Gastroesophageal sphincter (tissue), 3 donors: Measurements from ENCODE around the gene RXRA.

Experiments
- EP300 ChIP-seq: sonication (generic); formaldehyde crosslinking; IDR thresholded peaks from one replicate; pipeline ENCODE4 v1.6.1; 2017; ENCODE audit warnings: antibody characterized with exemption, mild to moderate bottlenecking
- POLR2A ChIP-seq, 2 donors: fragments of 450-650 bp; IDR thresholded peaks; one replicate each; pipeline ENCODE4 v1.6.1; 2017; ENCODE audit warnings: antibody characterized with exemption in 2 of 2, mild to moderate bottlenecking in 2 of 2, moderate library complexity in 1 of 2
- POLR2AphosphoS5 ChIP-seq: sonication (generic); formaldehyde crosslinking; IDR thresholded peaks from one replicate; pipeline ENCODE4 v1.6.1; 2017; ENCODE audit warnings: antibody characterized with exemption
- TF ChIP-seq, protein P1 (sequence below), 4 experiments: fragments of 200-600 bp in 2 of 4; fragments of 450-650 bp in 2 of 4; sonication (generic) in 1 of 4; IDR thresholded peaks; one replicate each; pipeline ENCODE4 v1.5.1; 2017 to 2019; ENCODE audit warnings: antibody characterized with exemption in 4 of 4, mild to moderate bottlenecking in 2 of 4, moderate library complexity in 2 of 4

DNA sequence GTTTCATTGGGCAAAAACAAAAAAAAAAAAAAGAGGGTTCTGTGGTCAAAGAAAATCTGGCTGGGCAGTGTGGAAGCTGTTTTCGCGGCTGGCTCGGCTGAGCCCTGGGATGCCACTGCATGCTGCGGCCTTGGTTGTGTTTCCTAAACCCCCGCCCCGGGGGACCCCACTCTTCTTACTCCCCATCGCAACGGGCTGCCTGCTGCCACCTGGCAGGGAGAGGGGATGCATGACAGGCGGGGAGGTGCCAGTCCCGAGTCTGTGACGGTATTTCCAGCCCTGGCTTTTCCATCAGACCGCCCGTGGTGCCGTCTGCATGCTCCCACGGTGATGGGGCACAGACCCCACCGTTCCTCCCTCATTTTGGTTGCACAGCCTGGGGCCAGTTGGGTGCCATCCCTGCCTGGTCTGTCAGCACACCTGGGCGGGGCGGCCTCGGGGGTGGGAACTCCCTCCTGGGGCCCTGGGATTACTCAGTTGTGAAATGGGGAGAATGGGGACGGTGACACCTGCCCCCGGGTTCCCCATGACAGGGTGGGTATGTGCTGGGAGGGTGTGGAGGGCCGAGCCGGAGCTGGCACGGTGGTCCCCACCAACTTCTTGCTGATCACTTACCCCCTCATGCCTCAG lies 101.0 kb downstream of the RXRA start:
- TF ChIP-seq, protein P1, sequence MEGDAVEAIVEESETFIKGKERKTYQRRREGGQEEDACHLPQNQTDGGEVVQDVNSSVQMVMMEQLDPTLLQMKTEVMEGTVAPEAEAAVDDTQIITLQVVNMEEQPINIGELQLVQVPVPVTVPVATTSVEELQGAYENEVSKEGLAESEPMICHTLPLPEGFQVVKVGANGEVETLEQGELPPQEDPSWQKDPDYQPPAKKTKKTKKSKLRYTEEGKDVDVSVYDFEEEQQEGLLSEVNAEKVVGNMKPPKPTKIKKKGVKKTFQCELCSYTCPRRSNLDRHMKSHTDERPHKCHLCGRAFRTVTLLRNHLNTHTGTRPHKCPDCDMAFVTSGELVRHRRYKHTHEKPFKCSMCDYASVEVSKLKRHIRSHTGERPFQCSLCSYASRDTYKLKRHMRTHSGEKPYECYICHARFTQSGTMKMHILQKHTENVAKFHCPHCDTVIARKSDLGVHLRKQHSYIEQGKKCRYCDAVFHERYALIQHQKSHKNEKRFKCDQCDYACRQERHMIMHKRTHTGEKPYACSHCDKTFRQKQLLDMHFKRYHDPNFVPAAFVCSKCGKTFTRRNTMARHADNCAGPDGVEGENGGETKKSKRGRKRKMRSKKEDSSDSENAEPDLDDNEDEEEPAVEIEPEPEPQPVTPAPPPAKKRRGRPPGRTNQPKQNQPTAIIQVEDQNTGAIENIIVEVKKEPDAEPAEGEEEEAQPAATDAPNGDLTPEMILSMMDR (IDR thresholded peaks at IDR 0.05): no peak
- TF ChIP-seq POLR2A (IDR thresholded peaks at IDR 0.05): no peak
- no peak for TF ChIP-seq POLR2AphosphoS5
- no peak for TF ChIP-seq EP300
